Astrocyte (in vitro differentiated cells and primary cell): ENCODE results near the gene HBS1L. TPM values are rescaled to one million over a fixed set of nuclear protein-coding genes. Genes with fewer than 3 reads are reported as not detected.

ENCODE experiments used
- DNase-seq: peaks from one replicate; pipeline ENCODE4 v3.0.0-alpha.2; 2010; ENCODE audit warnings: low read depth
- FAIRE-seq: peaks from 2 replicates; lab custom pipeline; 2011; peaks lifted over from hg19 to GRCh38; lab: Jason Lieb, UNC
- H2AFZ ChIP-seq: 2 replicates; pipeline ENCODE4 v1.6.0; 2012; ENCODE audit warnings: low read depth, low read length, inconsistent platforms
- H3K27ac ChIP-seq: 2 replicates; pipeline ENCODE4 v1.5.1; 2011; ENCODE audit warnings: low read depth, low read length, inconsistent platforms
- H3K27me3 ChIP-seq: 2 replicates; pipeline ENCODE4 v1.6.0; 2011; ENCODE audit warnings: low read length, inconsistent platforms; ENCODE audit not compliant: insufficient read depth
- H3K36me3 ChIP-seq: 2 replicates; pipeline ENCODE4 v1.5.1; 2011; ENCODE audit warnings: low read length, inconsistent platforms; ENCODE audit not compliant: insufficient read depth
- H3K4me1 ChIP-seq: 2 replicates; pipeline ENCODE4 v1.5.1; 2011; ENCODE audit warnings: low read length, inconsistent platforms; ENCODE audit not compliant: insufficient read depth
- H3K4me2 ChIP-seq: 2 replicates; pipeline ENCODE4 v1.6.0; 2012; ENCODE audit warnings: low read length, inconsistent platforms
- H3K4me3 ChIP-seq: 2 replicates; pipeline ENCODE4 v1.5.1; 2011; ENCODE audit warnings: low read depth, mild to moderate bottlenecking, low read length, inconsistent platforms; ENCODE audit not compliant: insufficient read depth
- H3K79me2 ChIP-seq: 2 replicates; pipeline ENCODE4 v1.6.0; 2012; ENCODE audit warnings: mild to moderate bottlenecking, low read length, inconsistent platforms; ENCODE audit not compliant: insufficient read depth
- H3K9ac ChIP-seq: 2 replicates; pipeline ENCODE4 v1.6.0; 2012; ENCODE audit warnings: mild to moderate bottlenecking, low read length, inconsistent platforms
- H3K9me3 ChIP-seq: 2 replicates; pipeline ENCODE4 v1.5.1; 2012; ENCODE audit warnings: low read depth, mild to moderate bottlenecking, low read length, inconsistent platforms; ENCODE audit not compliant: insufficient read depth
- H4K20me1 ChIP-seq: 2 replicates; pipeline ENCODE4 v1.6.0; 2012; ENCODE audit warnings: low read length, inconsistent platforms; ENCODE audit not compliant: insufficient read depth
- H3K27ac Mint-ChIP-seq: one replicate; pipeline ENCODE4 v1.8.0; 2021; ENCODE audit warnings: mild to moderate bottlenecking, mixed read lengths; ENCODE audit not compliant: unreplicated experiment
- H3K27me3 Mint-ChIP-seq: one replicate; pipeline ENCODE4 v1.8.0; 2021; ENCODE audit warnings: low read depth, mixed read lengths; ENCODE audit not compliant: unreplicated experiment
- H3K36me3 Mint-ChIP-seq: one replicate; pipeline ENCODE4 v1.8.0; 2021; ENCODE audit warnings: low read depth, mixed read lengths; ENCODE audit not compliant: unreplicated experiment
- H3K4me1 Mint-ChIP-seq: one replicate; pipeline ENCODE4 v1.8.0; 2021; ENCODE audit warnings: low read depth, mixed read lengths; ENCODE audit not compliant: unreplicated experiment
- H3K4me3 Mint-ChIP-seq: one replicate; pipeline ENCODE4 v1.8.0; 2021; ENCODE audit warnings: mild to moderate bottlenecking, moderate library complexity, mixed read lengths; ENCODE audit not compliant: unreplicated experiment
- H3K9me3 Mint-ChIP-seq: one replicate; pipeline ENCODE4 v1.8.0; 2021; ENCODE audit warnings: mild to moderate bottlenecking, mixed read lengths; ENCODE audit not compliant: unreplicated experiment
- EZH2 ChIP-seq: IDR thresholded peaks from 2 replicates; pipeline ENCODE4 v1.6.1; 2012; ENCODE audit warnings: mild to moderate bottlenecking, low read length, inconsistent platforms; ENCODE audit not compliant: insufficient read depth
- total RNA-seq: library from RNA; stranded (reverse); gene quantifications from 2 replicates; pipeline ENCODE4 v1.2.1, GENCODE V29; 2021
- TF ChIP-seq, protein P1 (sequence below): IDR thresholded peaks from 2 replicates; pipeline ENCODE4 v1.5.1; 2011; ENCODE audit warnings: low read depth, mild to moderate bottlenecking, inconsistent platforms, low read length, moderate library complexity; ENCODE audit not compliant: insufficient read depth

The HBS1L gene
- total RNA-seq, 1 donor from 2014 or later = 87.8 TPM

DNA sequence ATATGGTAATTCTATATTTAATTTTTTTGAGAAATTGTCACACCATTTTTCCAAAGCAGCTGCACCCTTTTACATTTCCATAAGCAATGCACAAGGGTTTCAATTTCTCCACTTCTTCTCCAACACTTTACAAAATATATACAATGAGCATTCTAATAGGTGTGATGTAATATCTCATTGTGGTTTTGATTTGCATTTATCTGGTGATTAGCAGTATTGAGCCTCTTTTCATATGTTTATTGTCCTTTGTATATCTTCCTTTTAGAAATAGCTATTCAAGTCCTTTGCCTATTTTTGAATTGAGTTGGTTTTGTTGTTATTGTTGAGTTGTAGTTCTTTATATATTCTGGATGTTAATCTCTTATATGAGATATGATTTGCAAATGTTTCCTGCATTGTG, 47.6 kb upstream of the HBS1L start:
- Mint-ChIP-seq H3K9me3 (no peaks in the 10 kb centered on the region), H3K36me3 (no peaks in the 10 kb centered on the region), H3K4me3 (no peak overlapping the region), H3K4me1 (no peaks in the 10 kb centered on the region), H3K27ac (no peak overlapping the region), H3K27me3 (no peaks in the 10 kb centered on the region)
- no peak overlapping the region for H3K4me2 ChIP-seq
- H3K4me3 ChIP-seq = no peak overlapping the region
- no peaks in the 10 kb centered on the region for H3K36me3 ChIP-seq
- H2AFZ ChIP-seq = no peak overlapping the region
- TF ChIP-seq, protein P1, sequence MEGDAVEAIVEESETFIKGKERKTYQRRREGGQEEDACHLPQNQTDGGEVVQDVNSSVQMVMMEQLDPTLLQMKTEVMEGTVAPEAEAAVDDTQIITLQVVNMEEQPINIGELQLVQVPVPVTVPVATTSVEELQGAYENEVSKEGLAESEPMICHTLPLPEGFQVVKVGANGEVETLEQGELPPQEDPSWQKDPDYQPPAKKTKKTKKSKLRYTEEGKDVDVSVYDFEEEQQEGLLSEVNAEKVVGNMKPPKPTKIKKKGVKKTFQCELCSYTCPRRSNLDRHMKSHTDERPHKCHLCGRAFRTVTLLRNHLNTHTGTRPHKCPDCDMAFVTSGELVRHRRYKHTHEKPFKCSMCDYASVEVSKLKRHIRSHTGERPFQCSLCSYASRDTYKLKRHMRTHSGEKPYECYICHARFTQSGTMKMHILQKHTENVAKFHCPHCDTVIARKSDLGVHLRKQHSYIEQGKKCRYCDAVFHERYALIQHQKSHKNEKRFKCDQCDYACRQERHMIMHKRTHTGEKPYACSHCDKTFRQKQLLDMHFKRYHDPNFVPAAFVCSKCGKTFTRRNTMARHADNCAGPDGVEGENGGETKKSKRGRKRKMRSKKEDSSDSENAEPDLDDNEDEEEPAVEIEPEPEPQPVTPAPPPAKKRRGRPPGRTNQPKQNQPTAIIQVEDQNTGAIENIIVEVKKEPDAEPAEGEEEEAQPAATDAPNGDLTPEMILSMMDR = no peak
- no peak for TF ChIP-seq EZH2
- H3K27me3 ChIP-seq = peaks cover 2% of the 10 kb centered on the region
- no peak overlapping the region for H3K27ac ChIP-seq
- H4K20me1 ChIP-seq = no peaks in the 10 kb centered on the region
- no peak overlapping the region for H3K9ac ChIP-seq
- H3K79me2 ChIP-seq = no peaks in the 10 kb centered on the region
- no peak for DNase-seq
- H3K9me3 ChIP-seq = no peaks in the 10 kb centered on the region
- no peaks in the 10 kb centered on the region for H3K4me1 ChIP-seq
- no peak for FAIRE-seq

DNA sequence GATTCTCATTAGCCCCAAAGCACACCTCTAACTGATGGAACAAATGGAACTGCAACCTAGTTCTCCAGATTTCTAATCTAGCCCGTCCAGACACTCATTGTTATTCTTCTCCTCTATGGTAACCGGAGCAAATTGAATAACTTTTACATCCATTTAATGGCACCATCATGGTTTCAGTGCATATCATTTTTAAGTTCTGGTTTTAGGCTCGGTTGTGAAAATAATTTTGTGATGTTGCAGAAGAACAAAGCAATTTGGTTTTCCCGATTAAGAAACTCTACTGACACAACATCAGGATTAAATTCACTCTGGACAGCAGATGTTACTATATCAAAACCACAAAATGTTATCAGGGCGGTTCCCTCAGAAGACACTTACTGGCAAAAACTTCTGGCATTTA, 42.5 kb upstream of the HBS1L start:
- H3K9me3 ChIP-seq = no peaks in the 10 kb centered on the region
- H4K20me1 ChIP-seq = no peaks in the 10 kb centered on the region
- Mint-ChIP-seq H3K4me1 (no peaks in the 10 kb centered on the region), H3K9me3 (no peaks in the 10 kb centered on the region), H3K27me3 (no peaks in the 10 kb centered on the region), H3K36me3 (no peaks in the 10 kb centered on the region), H3K27ac (no peak overlapping the region), H3K4me3 (no peak overlapping the region)
- no peaks in the 10 kb centered on the region for H3K36me3 ChIP-seq
- H3K27ac ChIP-seq = no peak overlapping the region
- no peak overlapping the region for H3K4me2 ChIP-seq
- TF ChIP-seq, protein P1 = no peak
- no peak for TF ChIP-seq EZH2
- H3K4me1 ChIP-seq = no peaks in the 10 kb centered on the region
- peaks cover 2% of the 10 kb centered on the region for H3K27me3 ChIP-seq
- DNase-seq (no peak), FAIRE-seq (no peak)
- H3K4me3 ChIP-seq = no peak overlapping the region
- H3K79me2 ChIP-seq = no peaks in the 10 kb centered on the region
- H3K9ac ChIP-seq = no peak overlapping the region
- H2AFZ ChIP-seq = no peak overlapping the region

DNA sequence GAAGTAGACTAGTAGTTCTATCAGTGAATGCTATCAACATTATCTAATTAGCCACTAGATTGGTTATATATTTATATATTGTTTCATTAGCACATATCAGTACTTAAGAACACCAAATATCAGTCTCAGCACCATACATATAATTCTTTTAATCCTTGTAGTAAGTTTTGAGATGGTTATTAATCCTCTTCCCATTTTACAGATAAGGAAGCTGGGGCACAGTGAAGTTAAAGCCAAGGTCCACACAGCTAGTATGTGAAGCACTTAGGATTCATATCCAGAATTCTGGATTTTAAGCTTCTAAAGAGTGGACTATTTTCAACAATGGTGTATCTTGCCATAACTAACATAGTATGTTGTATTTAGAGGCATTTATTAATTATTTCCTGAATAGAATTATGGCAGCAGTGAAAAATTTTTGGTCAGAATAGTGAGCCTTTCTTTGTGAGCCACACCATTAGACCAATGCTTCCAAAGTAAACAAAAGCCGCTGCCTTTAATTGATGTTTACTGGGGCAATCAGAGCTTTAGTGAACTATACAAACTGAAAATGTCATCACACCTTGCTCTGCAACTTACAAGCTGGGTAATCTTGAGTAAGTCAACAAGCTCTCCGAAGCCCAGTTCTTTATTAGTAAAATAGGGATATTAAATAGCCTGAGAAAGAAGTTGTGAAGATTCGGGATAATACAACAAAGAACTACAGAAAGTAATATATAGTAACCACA, 41.9 kb upstream of the HBS1L start:
- Mint-ChIP-seq H3K4me1 (no peaks in the 10 kb centered on the region), H3K27me3 (no peaks in the 10 kb centered on the region), H3K27ac (no peak overlapping the region), H3K36me3 (no peaks in the 10 kb centered on the region), H3K9me3 (no peaks in the 10 kb centered on the region), H3K4me3 (no peak overlapping the region)
- Histone ChIP-seq H3K4me1 (no peaks in the 10 kb centered on the region), H3K9ac (no peak overlapping the region), H3K36me3 (no peaks in the 10 kb centered on the region), H3K9me3 (no peaks in the 10 kb centered on the region), H2AFZ (no peak overlapping the region), H3K27me3 (no peaks in the 10 kb centered on the region), H3K4me2 (no peak overlapping the region), H4K20me1 (no peaks in the 10 kb centered on the region), H3K79me2 (no peaks in the 10 kb centered on the region), H3K4me3 (no peak overlapping the region), H3K27ac (no peak overlapping the region)
- FAIRE-seq = no peak
- TF ChIP-seq, protein P1 = no peak
- no peak for TF ChIP-seq EZH2
- no peak for DNase-seq
